OCI-LY3 (cell line): Measurements from ENCODE around the gene PCNX2.

Source experiments
- H2AFZ ChIP-seq: fragments of 200-600, 300-600 bp; shearing (Covaris generic); 2 replicates; pipeline ENCODE4 v1.6.0; 2014; ENCODE audit warnings: antibody characterized with exemption, low read depth, low read length
- H3K27ac ChIP-seq: fragments of 200-600, 300-600 bp; sonication (generic); 2 replicates; pipeline ENCODE4 v1.5.1; 2014; ENCODE audit warnings: mild to moderate bottlenecking, low read length, moderate library complexity, mixed read lengths
- H3K27me3 ChIP-seq: fragments of 200-600, 300-600 bp; sonication (generic); 2 replicates; pipeline ENCODE4 v1.6.1; 2014; ENCODE audit warnings: low read depth, low read length, mixed read lengths
- H3K36me3 ChIP-seq: fragments of 200-600, 300-600 bp; sonication (generic); replicated peaks from 2 replicates; pipeline ENCODE3; 2014; ENCODE audit warnings: low read depth, low read length, mixed read lengths
- H3K4me1 ChIP-seq: fragments of 300-600, 200-600 bp; sonication (generic); 2 replicates; pipeline ENCODE4 v1.6.1; 2014; ENCODE audit warnings: low read length, mixed read lengths
- H3K4me2 ChIP-seq: fragments of 200-600, 300-600 bp; sonication (generic); 2 replicates; pipeline ENCODE4 v1.6.1; 2014; ENCODE audit warnings: low read length, mixed read lengths
- H3K4me3 ChIP-seq: fragments of 300-600, 200-600 bp; sonication (generic); 2 replicates; pipeline ENCODE4 v1.5.1; 2014; ENCODE audit warnings: antibody characterized with exemption, mild to moderate bottlenecking, low read length, moderate library complexity
- H3K79me2 ChIP-seq: fragments of 300-600, 200-600 bp; shearing (Covaris generic); 2 replicates; pipeline ENCODE4 v1.6.1; 2014; ENCODE audit warnings: mild to moderate bottlenecking, low read length, mixed read lengths
- H3K9ac ChIP-seq: fragments of 300-600, 200-600 bp; shearing (Covaris generic); 2 replicates; pipeline ENCODE4 v1.6.0; 2014; ENCODE audit warnings: mild to moderate bottlenecking, low read length, moderate library complexity
- H3K9me3 ChIP-seq: fragments of 200-600, 300-600 bp; shearing (Covaris generic); 2 replicates; pipeline ENCODE4 v1.6.1; 2014; ENCODE audit warnings: low read length, mixed read lengths; ENCODE audit not compliant: insufficient read depth
- H4K20me1 ChIP-seq: fragments of 200-600, 300-600 bp; sonication (generic); 2 replicates; pipeline ENCODE4 v1.6.1; 2016; ENCODE audit warnings: low read length, mixed read lengths; ENCODE audit not compliant: insufficient read depth
- CTCF ChIP-seq: fragments of 200-600, 300-600 bp; sonication (generic); IDR thresholded peaks from 2 replicates; pipeline ENCODE4 v1.5.1; 2014; ENCODE audit warnings: antibody characterized with exemption, low read length, low read depth
- EZH2phosphoT487 ChIP-seq: fragments of 200-600 bp; shearing (Covaris generic); IDR thresholded peaks from 2 replicates; pipeline ENCODE4 v1.6.1; 2018; ENCODE audit warnings: antibody characterized with exemption, mixed run types, low read depth

PCNX2 gene

GRCh38 chr1:232978091-232978634, 317.4 kb downstream of the PCNX2 start:
- no peak overlapping the region for H3K9ac ChIP-seq
- H3K79me2 ChIP-seq, result no peaks in the 10 kb centered on the region

GRCh38 chr1:232974971-232975370, 320.6 kb downstream of the PCNX2 start:
- Histone ChIP-seq H3K36me3 (peaks cover 51% of the 10 kb centered on the region), H3K9me3 (peaks cover 8% of the 10 kb centered on the region)
- TF ChIP-seq CTCF, result no peak
- TF ChIP-seq EZH2phosphoT487, result no peak

More at GRCh38 chr1:232978091-232978634, 317.4 kb downstream of the PCNX2 start:
- Histone ChIP-seq H3K36me3 (peaks cover 33% of the 10 kb centered on the region), H3K27me3 (no peaks in the 10 kb centered on the region), H4K20me1 (no peaks in the 10 kb centered on the region), H2AFZ (no peak overlapping the region), H3K9me3 (peaks cover 8% of the 10 kb centered on the region), H3K4me2 (no peak overlapping the region), H3K4me1 (no peaks in the 10 kb centered on the region), H3K4me3 (no peak overlapping the region), H3K27ac (no peak overlapping the region)
- no peak for TF ChIP-seq CTCF
- no peak for TF ChIP-seq EZH2phosphoT487

GRCh38 chr1:232973652-232974611, 321.6 kb downstream of the PCNX2 start:
- no peak overlapping the region for H3K4me3 ChIP-seq
- no peaks in the 10 kb centered on the region for H3K79me2 ChIP-seq
- no peak overlapping the region for H3K27ac ChIP-seq
- H3K4me2 ChIP-seq, result no peak overlapping the region
- no peak overlapping the region for H3K9ac ChIP-seq
- no peaks in the 10 kb centered on the region for H4K20me1 ChIP-seq
- H3K36me3 ChIP-seq, result peaks cover 54% of the 10 kb centered on the region
- no peaks in the 10 kb centered on the region for H3K4me1 ChIP-seq
- H3K27me3 ChIP-seq, result no peaks in the 10 kb centered on the region
- no peak for TF ChIP-seq CTCF
- no peak for TF ChIP-seq EZH2phosphoT487
- H2AFZ ChIP-seq, result no peak overlapping the region
- H3K9me3 ChIP-seq, result peaks cover 8% of the 10 kb centered on the region

More at GRCh38 chr1:232974971-232975370, 320.6 kb downstream of the PCNX2 start:
- Histone ChIP-seq H3K9ac (no peak overlapping the region), H4K20me1 (no peaks in the 10 kb centered on the region), H3K79me2 (no peaks in the 10 kb centered on the region), H2AFZ (no peak overlapping the region), H3K4me2 (no peak overlapping the region), H3K4me3 (no peak overlapping the region), H3K4me1 (no peaks in the 10 kb centered on the region), H3K27ac (no peak overlapping the region), H3K27me3 (no peaks in the 10 kb centered on the region)

- Histone ChIP-seq H3K4me2 (no peak overlapping the region), H2AFZ (no peak overlapping the region), H3K4me3 (no peak overlapping the region), H4K20me1 (no peaks in the 10 kb centered on the region), H3K27me3 (no peaks in the 10 kb centered on the region), H3K9me3 (peaks cover 8% of the 10 kb centered on the region), H3K4me1 (no peaks in the 10 kb centered on the region), H3K27ac (no peak overlapping the region), H3K9ac (no peak overlapping the region), H3K79me2 (no peaks in the 10 kb centered on the region), H3K36me3 (peaks cover 56% of the 10 kb centered on the region)
- TF ChIP-seq EZH2phosphoT487 (no peak), CTCF (no peak)
Measured at GRCh38 chr1:232970508-232970907, 325.0 kb downstream of the PCNX2 start.
